Fibroblast of lung (primary cell): ENCODE data around the gene ULK3. TPM values are rescaled to one million over a fixed set of nuclear protein-coding genes. Genes with fewer than 3 reads are reported as not detected.

Experiments used
- DNase-seq, 2 donors: peaks; one replicate each; pipeline versions ENCODE4 v3.0.0 to v3.0.0-alpha.2; 2010; ENCODE audit warnings: low read depth in 2 of 2
- H2AFZ ChIP-seq: 2 replicates; pipeline ENCODE4 v1.5.1; 2012; ENCODE audit warnings: low read length, control low read depth, inconsistent platforms
- H3K27ac ChIP-seq: 2 replicates; pipeline ENCODE4 v1.5.1; 2011; ENCODE audit warnings: low read length, control low read depth; ENCODE audit not compliant: insufficient read depth
- H3K27me3 ChIP-seq: 2 replicates; pipeline ENCODE4 v1.5.1; 2011; ENCODE audit warnings: mild to moderate bottlenecking, low read length; ENCODE audit not compliant: control insufficient read depth, insufficient read depth
- H3K36me3 ChIP-seq: 2 replicates; pipeline ENCODE4 v1.5.1; 2011; ENCODE audit warnings: low read length; ENCODE audit not compliant: control insufficient read depth, insufficient read depth
- H3K4me1 ChIP-seq: 2 replicates; pipeline ENCODE4 v1.5.1; 2011; ENCODE audit warnings: low read length; ENCODE audit not compliant: control insufficient read depth, insufficient read depth; ENCODE audit errors: extremely low read depth
- H3K4me2 ChIP-seq: 2 replicates; pipeline ENCODE4 v1.5.1; 2011; ENCODE audit warnings: low read length, control low read depth; ENCODE audit not compliant: insufficient read depth; ENCODE audit errors: extremely low read depth
- H3K4me3 ChIP-seq, 4 experiments: fragments of 200-600 bp in 1 of 4; sonication (generic) in 1 of 4; replicated peaks in 1 of 4; 2 replicates each; pipeline ENCODE4 v1.5.1; 2011 to 2016; ENCODE audit warnings: low read length in 4 of 4, low read depth in 3 of 4, mild to moderate bottlenecking in 3 of 4, control low read depth in 2 of 4, inconsistent platforms in 1 of 4, mixed read lengths in 1 of 4; ENCODE audit not compliant: insufficient read depth in 1 of 4; ENCODE audit errors: control extremely low read depth in 1 of 4
- H3K79me2 ChIP-seq: 2 replicates; pipeline ENCODE4 v1.5.1; 2012; ENCODE audit warnings: mild to moderate bottlenecking, low read length, inconsistent platforms; ENCODE audit not compliant: control insufficient read depth, insufficient read depth
- H3K9ac ChIP-seq: 2 replicates; pipeline ENCODE4 v1.5.1; 2011; ENCODE audit warnings: mild to moderate bottlenecking, low read length, control low read depth; ENCODE audit not compliant: insufficient read depth
- H3K9me3 ChIP-seq: 2 replicates; pipeline ENCODE4 v1.5.1; 2012; ENCODE audit warnings: low read depth, low read length; ENCODE audit not compliant: control insufficient read depth, insufficient read depth
- H4K20me1 ChIP-seq: 2 replicates; pipeline ENCODE4 v1.5.1; 2011; ENCODE audit warnings: low read length; ENCODE audit not compliant: control insufficient read depth, insufficient read depth; ENCODE audit errors: extremely low read depth
- CTCF ChIP-seq, 2 donors: IDR thresholded peaks in 1 of 2; conservative IDR thresholded peaks in 1 of 2; 1 replicate in 1 of 2; 2 replicates in 1 of 2; pipeline ENCODE4 v1.5.1; 2011 to 2012; ENCODE audit warnings: low read length in 2 of 2, control low read depth in 1 of 2, inconsistent platforms in 1 of 2, low read depth in 1 of 2, mild to moderate bottlenecking in 1 of 2
- EZH2 ChIP-seq: IDR thresholded peaks from 2 replicates; pipeline ENCODE4 v1.5.1; 2012; ENCODE audit warnings: low read length, control low read depth, mild to moderate bottlenecking; ENCODE audit errors: missing control alignments
- polyA plus RNA-seq, 2 donors: library from polyadenylated mRNA; depleted of rRNA in 1 of 2; stranded (reverse) in 1 of 2; unstranded in 1 of 2; fragments of >200 nt; gene quantifications; 2 replicates each; pipeline ENCODE4 v1.2.1, GENCODE V29; 2011 to 2012; ENCODE audit warnings: missing spikeins in 1 of 2
- total RNA-seq: library from RNA; depleted of rRNA; stranded (reverse); fragments of >200 nt; gene quantifications from 2 replicates; pipeline ENCODE4 v1.2.1, GENCODE V29; 2014

ULK3 gene
- total and polyA plus RNA-seq, 2 donors (not counting 1 experiment from before 2014, with no cell fraction given) = 8.8 to 11.4 TPM

GRCh38 chr15:74827614-74828013, 15.3 kb downstream of the ULK3 start:
- Histone ChIP-seq H3K9ac (no peak overlapping the region), H3K36me3 (no peaks in the 10 kb centered on the region), H3K79me2 (no peaks in the 10 kb centered on the region), H2AFZ (no peak overlapping the region), H3K4me3 (no peak overlapping the region), H3K4me2 (no peak overlapping the region), H3K9me3 (no peaks in the 10 kb centered on the region), H3K4me1 (no peaks in the 10 kb centered on the region), H3K27ac (no peak overlapping the region), H4K20me1 (no peaks in the 10 kb centered on the region), H3K27me3 (peaks cover 17% of the 10 kb centered on the region)
- TF ChIP-seq EZH2 (no peak), CTCF (conservative IDR thresholded peaks at IDR 0.05 in 1 of 2, IDR thresholded peaks at IDR 0.05 in 1 of 2; ENCODE audit: low read depth in 1 of 2, low read length in 2 of 2) (no peak)
- no peak for DNase-seq

- no peak for DNase-seq
- peaks cover 17% of the 10 kb centered on the region for H3K27me3 ChIP-seq
These were observed 16.0 kb downstream of the ULK3 start for GRCh38 chr15:74826921-74827320.

GRCh38 chr15:74826364-74826819, 16.6 kb downstream of the ULK3 start, which contains the start of gene CPLX3:
Gene CPLX3, plus strand, starts transcription at chr15:74826627. Its CDS starts 77 bp downstream, at chr15:74826704.
- no peak for DNase-seq
- Histone ChIP-seq H3K9ac (no peak within 1 kb of the TSS), H3K27ac (no peak within 1 kb of the TSS), H3K79me2 (no peaks in the 10 kb centered on the region), H4K20me1 (no peaks in the 10 kb centered on the region), H3K27me3 (peaks cover 17% of the 10 kb centered on the region), H3K4me3 (no peak within 1 kb of the TSS), H3K4me2 (no peak within 1 kb of the TSS), H2AFZ (no peak within 1 kb of the TSS), H3K9me3 (no peaks in the 10 kb centered on the region), H3K4me1 (no peaks in the 10 kb centered on the region), H3K36me3 (no peaks in the 10 kb centered on the region)
- TF ChIP-seq CTCF (conservative IDR thresholded peaks at IDR 0.05 in 1 of 2, IDR thresholded peaks at IDR 0.05 in 1 of 2; ENCODE audit: low read depth in 1 of 2, low read length in 2 of 2) (no peak), EZH2 (no peak)

More at GRCh38 chr15:74826921-74827320, 16.0 kb downstream of the ULK3 start:
- H4K20me1 ChIP-seq = no peaks in the 10 kb centered on the region
- no peak for TF ChIP-seq EZH2
- no peak for TF ChIP-seq CTCF (conservative IDR thresholded peaks at IDR 0.05 in 1 of 2, IDR thresholded peaks at IDR 0.05 in 1 of 2; ENCODE audit: low read depth in 1 of 2, low read length in 2 of 2)
- H3K79me2 ChIP-seq = no peaks in the 10 kb centered on the region
- H3K4me3 ChIP-seq = no peak overlapping the region
- H3K4me2 ChIP-seq = no peak overlapping the region
- H3K27ac ChIP-seq = no peak overlapping the region
- no peaks in the 10 kb centered on the region for H3K4me1 ChIP-seq
- no peaks in the 10 kb centered on the region for H3K9me3 ChIP-seq
- no peaks in the 10 kb centered on the region for H3K36me3 ChIP-seq
- no peak overlapping the region for H2AFZ ChIP-seq
- no peak overlapping the region for H3K9ac ChIP-seq
